Lung (tissue), 12 donors: ENCODE results near the gene ALOX12. TPM values are rescaled to one million over a fixed set of nuclear protein-coding genes. Genes with fewer than 3 reads are reported as not detected.

Source experiments
- ATAC-seq: fragments of 200-7000 bp; cut with Tn5 transposase; one replicate; pipeline ENCODE4 v1.9.1; 2020; ENCODE audit warnings: moderate number of reproducible peaks; ENCODE audit not compliant: insufficient read depth, low FRiP score
- DNase-seq, 3 donors: peaks; one replicate each; pipeline ENCODE4 v3.0.0-alpha.2; 2013 to 2017
- H3K27ac ChIP-seq, 2 donors: one replicate each; pipeline ENCODE4 v1.5.1; 2013; ENCODE audit warnings: mild to moderate bottlenecking in 2 of 2, moderate library complexity in 2 of 2, control low read depth in 1 of 2, inconsistent platforms in 1 of 2, low read depth in 1 of 2, low read length in 1 of 2
- H3K27me3 ChIP-seq, 3 donors: one replicate each; pipeline ENCODE4 v1.5.1; 2013; ENCODE audit warnings: low read length in 2 of 3; ENCODE audit not compliant: control insufficient read depth in 3 of 3, insufficient read depth in 3 of 3
- H3K36me3 ChIP-seq, 4 donors: one replicate each; pipeline ENCODE4 v1.5.1; 2013; ENCODE audit warnings: low read length in 4 of 4, mild to moderate bottlenecking in 1 of 4, moderate library complexity in 1 of 4; ENCODE audit not compliant: control insufficient read depth in 4 of 4, insufficient read depth in 4 of 4
- H3K4me1 ChIP-seq, 5 donors: one replicate each; pipeline ENCODE4 v1.5.1; 2013; ENCODE audit warnings: low read length in 5 of 5, mild to moderate bottlenecking in 2 of 5, moderate library complexity in 1 of 5; ENCODE audit not compliant: control insufficient read depth in 5 of 5, insufficient read depth in 5 of 5
- H3K4me3 ChIP-seq: one replicate; pipeline ENCODE4 v1.5.1; 2013; ENCODE audit warnings: mild to moderate bottlenecking, control low read depth, moderate library complexity
- H3K9ac ChIP-seq, 2 donors: one replicate each; pipeline ENCODE4 v1.5.1; 2013; ENCODE audit warnings: low read length in 2 of 2, control low read depth in 1 of 2; ENCODE audit not compliant: insufficient read depth in 1 of 2
- H3K9me3 ChIP-seq, 4 donors: one replicate each; pipeline ENCODE4 v1.5.1; 2013; ENCODE audit warnings: low read length in 3 of 4, mild to moderate bottlenecking in 1 of 4, moderate library complexity in 1 of 4; ENCODE audit not compliant: control insufficient read depth in 4 of 4, insufficient read depth in 3 of 4
- WGBS, 2 donors: extraction: QIAGEN DNeasy Blood & Tissue Kit; methylation state at CpG; one replicate each; pipeline ENCODE4 v1.1.7; 2013; 5-methylcytosine and 5-hydroxymethylcytosine counted together
- polyA plus RNA-seq, 2 donors: library from polyadenylated mRNA; stranded (reverse); fragments of 200-250 nt; gene quantifications; one replicate each; pipeline ENCODE4 v1.2.1, GENCODE V29; 2013
- total RNA-seq, 2 donors: library from RNA; depleted of rRNA in 1 of 2; stranded (reverse); fragments of >200 nt in 1 of 2; gene quantifications; one replicate each; pipeline ENCODE4 v1.2.1, GENCODE V29; 2014 to 2021
- TF ChIP-seq, protein P1 (sequence below): IDR thresholded peaks from 2 replicates; pipeline ENCODE4 v1.5.1; 2012; ENCODE audit warnings: mild to moderate bottlenecking; ENCODE audit errors: control extremely low read depth, extremely low read depth
- donor health status: control.
- donor health status: control.
- donor health status: Bipolar disorder and iron deficiency.
- donor health status: healthy.
- donor health status: DM: yes; HTN: yes; CAD: no.

ALOX12 gene
- total and polyA plus RNA-seq, 4 donors = 0.21 to 0.95 (median 0.45) TPM

DNA sequence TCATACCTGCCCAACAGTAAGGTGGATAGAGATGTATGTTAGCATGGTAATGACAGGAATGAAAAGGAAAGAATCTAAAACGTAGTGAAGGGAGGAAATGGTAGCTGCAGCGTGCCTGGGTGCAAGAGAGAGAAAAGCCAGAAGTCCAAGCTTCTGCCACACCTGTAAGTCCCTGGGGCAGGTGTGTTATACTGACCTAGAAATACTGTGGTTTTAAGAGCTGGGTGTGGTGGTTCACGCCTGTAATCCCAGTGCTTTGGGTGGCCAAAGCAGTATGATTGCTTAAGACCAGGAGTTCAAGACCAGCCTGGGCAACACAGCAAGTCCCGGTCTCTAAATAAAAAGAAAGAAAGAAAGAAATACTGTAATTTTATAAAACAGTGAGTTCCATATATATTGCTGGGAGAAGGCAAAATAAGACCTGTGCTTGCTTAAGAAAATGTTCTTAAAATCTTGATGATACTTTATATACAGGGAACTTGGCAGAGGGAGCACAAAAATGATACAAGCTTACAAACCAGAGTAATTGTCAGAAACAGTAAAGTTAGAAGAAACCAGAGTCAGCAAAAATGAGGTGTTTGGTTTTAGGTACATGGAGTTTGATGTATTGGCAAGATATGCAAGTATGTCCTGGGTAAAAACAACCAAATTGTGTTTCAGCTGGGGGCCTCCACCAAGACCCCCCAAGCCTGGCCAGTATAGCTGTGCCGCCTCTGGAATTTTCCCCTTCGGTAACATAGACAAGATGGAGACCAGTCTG, 6.6 kb downstream of the ALOX12 start:
- 91 to 92% methylated on average over 6 of the region's 6 CpGs for WGBS, 2 donors
- TF ChIP-seq, protein P1, sequence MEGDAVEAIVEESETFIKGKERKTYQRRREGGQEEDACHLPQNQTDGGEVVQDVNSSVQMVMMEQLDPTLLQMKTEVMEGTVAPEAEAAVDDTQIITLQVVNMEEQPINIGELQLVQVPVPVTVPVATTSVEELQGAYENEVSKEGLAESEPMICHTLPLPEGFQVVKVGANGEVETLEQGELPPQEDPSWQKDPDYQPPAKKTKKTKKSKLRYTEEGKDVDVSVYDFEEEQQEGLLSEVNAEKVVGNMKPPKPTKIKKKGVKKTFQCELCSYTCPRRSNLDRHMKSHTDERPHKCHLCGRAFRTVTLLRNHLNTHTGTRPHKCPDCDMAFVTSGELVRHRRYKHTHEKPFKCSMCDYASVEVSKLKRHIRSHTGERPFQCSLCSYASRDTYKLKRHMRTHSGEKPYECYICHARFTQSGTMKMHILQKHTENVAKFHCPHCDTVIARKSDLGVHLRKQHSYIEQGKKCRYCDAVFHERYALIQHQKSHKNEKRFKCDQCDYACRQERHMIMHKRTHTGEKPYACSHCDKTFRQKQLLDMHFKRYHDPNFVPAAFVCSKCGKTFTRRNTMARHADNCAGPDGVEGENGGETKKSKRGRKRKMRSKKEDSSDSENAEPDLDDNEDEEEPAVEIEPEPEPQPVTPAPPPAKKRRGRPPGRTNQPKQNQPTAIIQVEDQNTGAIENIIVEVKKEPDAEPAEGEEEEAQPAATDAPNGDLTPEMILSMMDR = no peak
- Histone ChIP-seq H3K4me3 (no peak overlapping the region), H3K36me3 (peaks cover 10 to 50% (median 25%) of the 10 kb centered on the region in 4 donors), H3K27ac (no peak overlapping the region), H3K4me1 (no peaks in the 10 kb centered on the region), H3K9ac (no peak overlapping the region), H3K27me3 (no peaks in the 10 kb centered on the region), H3K9me3 (no peaks in the 10 kb centered on the region)
- DNase-seq (no peak), ATAC-seq (no peak)

DNA sequence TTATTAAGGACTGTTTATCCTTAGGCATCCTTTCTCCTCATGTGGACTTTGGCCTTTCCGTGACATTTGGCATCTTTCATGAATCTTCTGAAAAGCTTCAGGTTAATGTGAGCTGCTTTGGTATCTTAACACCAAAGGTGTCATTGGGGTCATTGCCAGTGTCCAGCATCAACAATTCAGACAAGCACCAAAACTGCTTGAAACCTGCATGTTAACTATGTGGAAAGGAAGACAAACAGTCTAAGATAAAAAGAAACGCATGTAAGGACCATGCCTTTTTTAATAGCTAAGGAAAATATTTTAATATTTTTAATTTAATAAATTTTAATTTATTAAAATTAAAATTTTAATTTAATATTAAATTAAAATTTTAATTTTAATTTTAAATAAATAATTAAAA, 7.9 kb downstream of the ALOX12 start:
- no peaks in the 10 kb centered on the region for H3K4me1 ChIP-seq
- 96 to 97% methylated on average over 2 of the region's 2 CpGs for WGBS, 2 donors

DNA sequence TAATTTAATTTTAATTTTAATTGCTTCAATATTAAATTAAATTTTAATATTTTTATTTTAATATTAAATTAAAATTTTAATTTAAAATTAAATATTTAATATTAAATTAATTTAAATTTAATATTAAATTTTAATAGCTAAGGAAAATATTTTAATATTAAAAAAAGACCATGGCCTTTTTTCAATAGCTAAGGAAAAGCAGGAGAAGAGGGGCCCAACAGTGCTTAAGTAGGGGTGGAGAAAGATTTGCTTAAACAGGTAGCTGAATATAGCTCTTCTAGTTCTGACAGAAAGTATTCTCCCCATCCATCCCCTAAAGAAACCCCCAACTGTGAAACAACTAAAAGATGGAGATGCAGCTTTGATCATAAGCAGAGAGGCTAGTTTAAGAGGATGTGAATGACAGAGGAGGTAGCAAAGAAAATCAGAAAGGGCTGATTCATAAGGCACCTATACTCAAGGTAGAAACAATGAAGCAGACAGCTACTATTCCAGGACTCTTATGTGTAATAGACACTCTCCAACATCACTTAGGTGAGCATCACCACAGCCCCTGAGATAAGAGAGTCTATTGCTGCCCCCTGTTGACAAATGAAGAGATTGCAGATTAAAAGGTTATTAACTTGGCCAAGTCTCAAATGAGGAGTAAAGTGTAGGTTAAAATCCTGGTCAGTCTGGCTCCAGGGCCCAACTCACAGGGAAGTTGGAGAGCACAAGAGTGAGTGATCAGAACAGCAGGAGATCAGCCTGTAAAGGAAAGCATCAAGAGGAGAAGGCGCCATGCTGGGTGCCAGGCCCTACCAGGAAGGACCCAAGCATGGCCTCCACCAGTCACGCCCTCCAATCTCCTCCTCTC, 8.8 kb downstream of the ALOX12 start:
- Histone ChIP-seq H3K36me3 (peaks cover 10 to 36% (median 23%) of the 10 kb centered on the region in 4 donors), H3K9me3 (no peaks in the 10 kb centered on the region), H3K4me3 (no peak overlapping the region), H3K27me3 (no peaks in the 10 kb centered on the region), H3K27ac (no peak overlapping the region), H3K4me1 (no peaks in the 10 kb centered on the region), H3K9ac (no peak overlapping the region)
- ATAC-seq (peak; percentile 71), DNase-seq (peak in 2 of 3 donors; percentile 74 to 86)
- WGBS, 2 donors = 88 to 91% methylated on average over 2 of the region's 2 CpGs
- TF ChIP-seq, protein P1 = peak; percentile 46

More for the DNA sequence above, 7.9 kb downstream of the ALOX12 start:
- no peak overlapping the region for H3K27ac ChIP-seq
- no peaks in the 10 kb centered on the region for H3K9me3 ChIP-seq
- H3K36me3 ChIP-seq = peaks cover 10 to 44% (median 23%) of the 10 kb centered on the region in 4 donors
- no peaks in the 10 kb centered on the region for H3K27me3 ChIP-seq
- ATAC-seq (no peak), DNase-seq (no peak)
- TF ChIP-seq, protein P1 = no peak
- H3K4me3 ChIP-seq = no peak overlapping the region
- H3K9ac ChIP-seq = no peak overlapping the region
